SK-N-SH (cell line): ENCODE data around the gene MFAP3. TPM values are rescaled to one million over a fixed set of nuclear protein-coding genes. Genes with fewer than 3 reads are reported as not detected.

Experiments used
- CTCF ChIA-PET: fragments of 300-600, 350-600 bp; formaldehyde crosslinking; extraction: SDS; loops from one replicate; lab custom pipeline; 2021; lab: Yijun Ruan, JAX
- POLR2A ChIA-PET: fragments of 350-600 bp; sonication (Branson Sonifier 250); formaldehyde crosslinking; extraction: SDS; loops from one replicate; lab custom pipeline; 2020; ENCODE audit warnings: antibody characterized with exemption, inconsistent platforms; lab: Yijun Ruan, JAX
- DNase-seq: peaks from one replicate; pipeline ENCODE4 v3.0.0; 2012
- H2AFZ ChIP-seq: fragments of 200-600 bp; sonication (generic); 2 replicates; pipeline ENCODE4 v1.8.1; 2016; ENCODE audit warnings: antibody characterized with exemption, mild to moderate bottlenecking, low read depth
- H3F3A ChIP-seq: fragments of 200-600 bp; sonication (generic); replicated peaks from 2 replicates; pipeline ENCODE3; 2016; ENCODE audit warnings: antibody characterized with exemption, mild to moderate bottlenecking; ENCODE audit not compliant: insufficient read depth
- H3K27ac ChIP-seq, 2 experiments: fragments of 200-500 bp in 1 of 2; fragments of 200-600 bp in 1 of 2; sonication (Bioruptor generic) in 1 of 2; sonication (generic), shearing (Covaris generic) in 1 of 2; 2 replicates each; pipeline versions ENCODE4 v1.5.1 to v1.6.1; 2014 to 2016; ENCODE audit warnings: low read depth in 2 of 2, inconsistent platforms in 1 of 2, low read length in 1 of 2, mild to moderate bottlenecking in 1 of 2, mixed read lengths in 1 of 2
- H3K27me3 ChIP-seq: fragments of 200-600 bp; sonication (generic), shearing (Covaris generic); 2 replicates; pipeline ENCODE4 v1.6.1; 2016; ENCODE audit warnings: mixed run types; ENCODE audit not compliant: insufficient read depth
- H3K36me3 ChIP-seq, 2 experiments: fragments of 200-500 bp in 1 of 2; fragments of 200-600 bp in 1 of 2; sonication (Bioruptor generic) in 1 of 2; sonication (generic) in 1 of 2; replicated peaks in 1 of 2; 2 replicates each; pipeline versions ENCODE3 to v1.5.1; 2014 to 2016; ENCODE audit warnings: low read length in 1 of 2, mild to moderate bottlenecking in 1 of 2; ENCODE audit not compliant: insufficient read depth in 2 of 2, control insufficient read depth in 1 of 2
- H3K4me1 ChIP-seq, 2 experiments: fragments of 200-500 bp in 1 of 2; fragments of 200-600 bp in 1 of 2; sonication (Bioruptor generic) in 1 of 2; sonication (generic), shearing (Covaris generic) in 1 of 2; 2 replicates each; pipeline versions ENCODE4 v1.5.1 to v1.6.1; 2014 to 2016; ENCODE audit warnings: low read depth in 1 of 2, low read length in 1 of 2, mixed run types in 1 of 2; ENCODE audit not compliant: insufficient read depth in 2 of 2, control insufficient read depth in 1 of 2
- H3K4me2 ChIP-seq: fragments of 200-600 bp; sonication (generic), shearing (Covaris generic); 2 replicates; pipeline ENCODE4 v1.6.1; 2017; ENCODE audit warnings: mixed run types
- H3K4me3 ChIP-seq, 2 experiments: fragments of 200-500 bp in 1 of 2; fragments of 200-600 bp in 1 of 2; sonication (Bioruptor generic) in 1 of 2; sonication (generic), shearing (Covaris generic) in 1 of 2; 2 replicates each; pipeline versions ENCODE4 v1.5.1 to v1.8.1; 2014 to 2016; ENCODE audit warnings: low read depth in 2 of 2, inconsistent platforms in 1 of 2, low read length in 1 of 2, mild to moderate bottlenecking in 1 of 2, mixed read lengths in 1 of 2, moderate library complexity in 1 of 2
- H3K79me2 ChIP-seq: fragments of 200-600 bp; sonication (generic); 2 replicates; pipeline ENCODE4 v1.8.1; 2017; ENCODE audit warnings: mild to moderate bottlenecking; ENCODE audit not compliant: insufficient read depth
- H3K9ac ChIP-seq: fragments of 200-600 bp; sonication (generic); 2 replicates; pipeline ENCODE4 v1.6.1; 2017; ENCODE audit warnings: mixed run types
- H3K9me2 ChIP-seq: fragments of 200-600 bp; sonication (generic); 2 replicates; pipeline ENCODE4 v1.6.1; 2017; ENCODE audit warnings: mixed run types
- H3K9me3 ChIP-seq: fragments of 200-600 bp; sonication (generic); 2 replicates; pipeline ENCODE4 v1.6.1; 2017; ENCODE audit warnings: mixed run types, mild to moderate bottlenecking, moderate library complexity
- H4K20me1 ChIP-seq: fragments of 200-600 bp; sonication (generic); 2 replicates; pipeline ENCODE4 v1.6.1; 2017; ENCODE audit warnings: mild to moderate bottlenecking, mixed run types; ENCODE audit not compliant: insufficient read depth
- ELF1 ChIP-seq: IDR thresholded peaks from 2 replicates; pipeline ENCODE4 v1.4.0; 2012
- FOSL2 ChIP-seq: IDR thresholded peaks from 2 replicates; pipeline ENCODE4 v1.4.0; 2012; ENCODE audit warnings: low read depth, mild to moderate bottlenecking, moderate library complexity, borderline replicate concordance
- GATA2 ChIP-seq: sonication (generic); formaldehyde crosslinking; IDR thresholded peaks from 2 replicates; pipeline ENCODE4 v1.5.0; 2020; ENCODE audit warnings: mild to moderate bottlenecking, missing genetic modification reagents
- JUND ChIP-seq: IDR thresholded peaks from 2 replicates; pipeline ENCODE4 v1.4.0; 2012
- RAD21 ChIP-seq: IDR thresholded peaks from 2 replicates; pipeline ENCODE4 v1.6.1; 2012; ENCODE audit warnings: mild to moderate bottlenecking, low read length
- RFX5 ChIP-seq: IDR thresholded peaks from 2 replicates; pipeline ENCODE4 v1.6.1; 2012; ENCODE audit warnings: mild to moderate bottlenecking, improper control_type of control experiment, low read length
- TEAD4 ChIP-seq: IDR thresholded peaks from 2 replicates; pipeline ENCODE4 v1.4.0; 2012; ENCODE audit warnings: mild to moderate bottlenecking, borderline replicate concordance; ENCODE audit not compliant: insufficient read depth
- YY1 ChIP-seq: IDR thresholded peaks from 2 replicates; pipeline ENCODE4 v1.4.0; 2012; ENCODE audit warnings: low read depth, mild to moderate bottlenecking
- WGBS: methylation state at CpG from one replicate; pipeline ENCODE4 v1.1.6; 2017; ENCODE audit warnings: low lambda C conversion rate; 5-methylcytosine and 5-hydroxymethylcytosine counted together
- polyA plus RNA-seq, 3 experiments: library from polyadenylated mRNA; depleted of rRNA; stranded (reverse); fragments of >200 nt; gene quantifications; 2 replicates each; pipeline ENCODE4 v1.2.3, GENCODE V29; 2012
- TF ChIP-seq, protein P1 (sequence below): IDR thresholded peaks from 2 replicates; pipeline ENCODE4 v1.6.1; 2012; ENCODE audit warnings: mild to moderate bottlenecking, low read depth, low read length, moderate library complexity
- TF ChIP-seq, protein P2 (sequence below): IDR thresholded peaks from 2 replicates; pipeline ENCODE4 v1.4.0; 2012; ENCODE audit warnings: low read depth, borderline replicate concordance

The MFAP3 gene
- polyA plus RNA-seq, 1 of the 3 experiments (the other 2 are of a cell fraction): 16.0 TPM

DNA sequence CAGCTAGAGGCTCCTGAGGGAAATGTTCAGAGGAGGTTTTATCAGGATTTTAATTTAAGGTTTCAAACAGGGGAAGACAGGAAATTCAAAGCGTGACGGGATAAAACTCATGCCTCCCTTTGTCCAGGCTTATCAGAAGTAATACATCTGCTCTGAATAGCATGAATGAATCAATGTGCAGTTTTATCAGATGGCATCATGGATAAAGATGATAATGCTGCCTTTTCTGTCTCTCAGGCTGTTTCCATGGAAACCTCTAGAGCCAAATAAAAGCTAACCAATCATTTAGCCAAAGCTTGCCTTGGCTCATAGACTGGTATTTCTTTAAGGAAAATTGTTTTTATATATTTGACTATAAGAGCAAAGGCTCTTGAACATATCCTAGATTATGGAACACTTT lies 16.4 kb downstream of the MFAP3 start:
- POLR2A ChIA-PET: no interaction called here
- CTCF ChIA-PET: interaction anchor here (0.6 to 4.6 kb wide), 7 partner anchors 9 to 948 kb away, joined by 3 to 29 read pairs (median 6); no protein-coding TSS in a partner anchor
- peaks cover 34 to 45% of the 10 kb centered on the region in 2 experiments for H3K36me3 ChIP-seq

DNA sequence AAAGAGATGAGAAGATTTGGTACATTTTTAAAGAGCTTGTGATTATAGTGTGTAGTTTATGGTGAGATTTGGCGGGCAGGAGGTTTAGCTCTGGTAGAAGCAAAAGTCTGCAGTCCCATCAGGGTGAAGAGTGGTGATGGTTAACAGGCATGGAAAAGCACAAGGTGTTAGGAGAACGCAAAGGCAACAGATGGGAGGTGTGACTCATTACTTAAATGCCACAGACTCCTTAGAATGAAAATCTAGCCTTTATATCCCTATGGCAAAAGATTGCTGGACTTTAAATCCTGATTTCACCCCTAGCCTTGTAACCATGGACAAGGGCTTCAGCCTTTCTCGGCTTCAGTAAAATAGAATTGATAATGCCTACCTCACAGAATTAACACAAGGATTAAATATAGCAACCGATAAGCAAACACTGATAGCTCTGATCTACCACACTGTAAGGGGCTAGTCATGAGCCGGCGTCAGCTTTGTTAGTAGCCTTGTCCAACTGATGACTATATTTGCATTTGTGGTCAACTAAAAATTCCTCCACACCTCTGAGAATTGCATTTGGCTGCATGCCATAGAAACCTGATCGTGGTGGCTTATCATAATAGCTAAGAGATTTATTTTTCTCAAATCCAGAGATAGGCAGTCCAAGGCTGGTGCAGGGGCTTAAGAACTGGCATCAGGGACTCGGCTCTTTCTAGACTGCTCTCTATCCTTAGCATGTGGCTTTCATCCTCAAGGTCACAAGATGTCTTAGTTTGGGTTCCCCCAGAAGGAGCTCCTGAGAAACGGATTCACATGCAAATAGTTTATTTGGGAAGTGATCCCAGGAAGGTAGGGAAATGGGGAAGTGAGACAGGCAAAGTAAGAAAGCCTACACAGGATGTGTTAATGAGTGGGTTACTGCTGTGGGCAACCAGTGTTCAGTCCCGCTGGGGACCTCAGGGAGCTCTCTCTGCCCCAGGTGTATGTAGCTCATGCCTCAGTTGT lies 19.6 kb downstream of the MFAP3 start:
- no peaks in the 10 kb centered on the region for H3K9me3 ChIP-seq
- H4K20me1 ChIP-seq: no peaks in the 10 kb centered on the region
- no peak for TF ChIP-seq RFX5
- no peak for TF ChIP-seq TEAD4
- no peak for TF ChIP-seq RAD21
- TF ChIP-seq FOSL2: no peak
- TF ChIP-seq, protein P1, sequence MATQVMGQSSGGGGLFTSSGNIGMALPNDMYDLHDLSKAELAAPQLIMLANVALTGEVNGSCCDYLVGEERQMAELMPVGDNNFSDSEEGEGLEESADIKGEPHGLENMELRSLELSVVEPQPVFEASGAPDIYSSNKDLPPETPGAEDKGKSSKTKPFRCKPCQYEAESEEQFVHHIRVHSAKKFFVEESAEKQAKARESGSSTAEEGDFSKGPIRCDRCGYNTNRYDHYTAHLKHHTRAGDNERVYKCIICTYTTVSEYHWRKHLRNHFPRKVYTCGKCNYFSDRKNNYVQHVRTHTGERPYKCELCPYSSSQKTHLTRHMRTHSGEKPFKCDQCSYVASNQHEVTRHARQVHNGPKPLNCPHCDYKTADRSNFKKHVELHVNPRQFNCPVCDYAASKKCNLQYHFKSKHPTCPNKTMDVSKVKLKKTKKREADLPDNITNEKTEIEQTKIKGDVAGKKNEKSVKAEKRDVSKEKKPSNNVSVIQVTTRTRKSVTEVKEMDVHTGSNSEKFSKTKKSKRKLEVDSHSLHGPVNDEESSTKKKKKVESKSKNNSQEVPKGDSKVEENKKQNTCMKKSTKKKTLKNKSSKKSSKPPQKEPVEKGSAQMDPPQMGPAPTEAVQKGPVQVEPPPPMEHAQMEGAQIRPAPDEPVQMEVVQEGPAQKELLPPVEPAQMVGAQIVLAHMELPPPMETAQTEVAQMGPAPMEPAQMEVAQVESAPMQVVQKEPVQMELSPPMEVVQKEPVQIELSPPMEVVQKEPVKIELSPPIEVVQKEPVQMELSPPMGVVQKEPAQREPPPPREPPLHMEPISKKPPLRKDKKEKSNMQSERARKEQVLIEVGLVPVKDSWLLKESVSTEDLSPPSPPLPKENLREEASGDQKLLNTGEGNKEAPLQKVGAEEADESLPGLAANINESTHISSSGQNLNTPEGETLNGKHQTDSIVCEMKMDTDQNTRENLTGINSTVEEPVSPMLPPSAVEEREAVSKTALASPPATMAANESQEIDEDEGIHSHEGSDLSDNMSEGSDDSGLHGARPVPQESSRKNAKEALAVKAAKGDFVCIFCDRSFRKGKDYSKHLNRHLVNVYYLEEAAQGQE: no peak
- TF ChIP-seq, protein P2, sequence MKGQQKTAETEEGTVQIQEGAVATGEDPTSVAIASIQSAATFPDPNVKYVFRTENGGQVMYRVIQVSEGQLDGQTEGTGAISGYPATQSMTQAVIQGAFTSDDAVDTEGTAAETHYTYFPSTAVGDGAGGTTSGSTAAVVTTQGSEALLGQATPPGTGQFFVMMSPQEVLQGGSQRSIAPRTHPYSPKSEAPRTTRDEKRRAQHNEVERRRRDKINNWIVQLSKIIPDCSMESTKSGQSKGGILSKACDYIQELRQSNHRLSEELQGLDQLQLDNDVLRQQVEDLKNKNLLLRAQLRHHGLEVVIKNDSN: no peak
- TF ChIP-seq GATA2: no peak
- no peaks in the 10 kb centered on the region for H3K27me3 ChIP-seq
- POLR2A ChIA-PET: no interaction called here
- peaks cover 16 to 21% of the 10 kb centered on the region in 2 experiments for H3K36me3 ChIP-seq
- H3K4me1 ChIP-seq: no peaks in the 10 kb centered on the region; a peak in 1 of 4 replicates
- no peak overlapping the region for H2AFZ ChIP-seq
- no peaks in the 10 kb centered on the region for H3F3A ChIP-seq
- no peaks in the 10 kb centered on the region for H3K9me2 ChIP-seq
- H3K4me3 ChIP-seq: no peak overlapping the region
- WGBS: 94% methylated on average over 10 of the region's 10 CpGs
- H3K9ac ChIP-seq: no peak overlapping the region
- CTCF ChIA-PET: interaction anchor here (0.6 to 4.6 kb wide), 6 partner anchors 14 to 367 kb away, joined by 3 to 29 read pairs (median 4); no protein-coding TSS in a partner anchor
- no peak overlapping the region for H3K4me2 ChIP-seq
- H3K27ac ChIP-seq: no peak overlapping the region
- no peak for DNase-seq
- H3K79me2 ChIP-seq: peaks cover 3% of the 10 kb centered on the region; the same call in 1 of the 2 replicates

More for the DNA sequence above, 16.4 kb downstream of the MFAP3 start:
- Histone ChIP-seq H3K9me2 (no peaks in the 10 kb centered on the region), H3K9me3 (no peaks in the 10 kb centered on the region), H3K4me2 (no peak overlapping the region), H3K79me2 (peaks cover 4% of the 10 kb centered on the region; the same call in 1 of the 2 replicates), H3K9ac (no peak overlapping the region), H2AFZ (no peak overlapping the region), H3F3A (no peaks in the 10 kb centered on the region), H3K27ac (no peak overlapping the region), H3K4me3 (no peak overlapping the region), H3K4me1 (no peaks in the 10 kb centered on the region; a peak in 1 of 4 replicates), H4K20me1 (no peaks in the 10 kb centered on the region), H3K27me3 (no peaks in the 10 kb centered on the region)
- TF ChIP-seq RAD21: no peak
- TF ChIP-seq RFX5: no peak
- no peak for TF ChIP-seq YY1
- no peak for TF ChIP-seq JUND
- no peak for TF ChIP-seq FOSL2
- TF ChIP-seq ELF1: no peak
- 98% methylated on average over 2 of the region's 2 CpGs for WGBS
- DNase-seq: no peak
